ENCODE results near the gene PSMD11. TPM values are rescaled to one million over a fixed set of nuclear protein-coding genes. Genes with fewer than 3 reads are reported as not detected.

The PSMD11 gene
- total RNA-seq, 6 experiments from 2014 or later: 45.7 to 61.3 (median 51.6) TPM

- no peak for TF ChIP-seq POLR2A (IDR thresholded peaks at IDR 0.05)
- TF ChIP-seq, protein P1, sequence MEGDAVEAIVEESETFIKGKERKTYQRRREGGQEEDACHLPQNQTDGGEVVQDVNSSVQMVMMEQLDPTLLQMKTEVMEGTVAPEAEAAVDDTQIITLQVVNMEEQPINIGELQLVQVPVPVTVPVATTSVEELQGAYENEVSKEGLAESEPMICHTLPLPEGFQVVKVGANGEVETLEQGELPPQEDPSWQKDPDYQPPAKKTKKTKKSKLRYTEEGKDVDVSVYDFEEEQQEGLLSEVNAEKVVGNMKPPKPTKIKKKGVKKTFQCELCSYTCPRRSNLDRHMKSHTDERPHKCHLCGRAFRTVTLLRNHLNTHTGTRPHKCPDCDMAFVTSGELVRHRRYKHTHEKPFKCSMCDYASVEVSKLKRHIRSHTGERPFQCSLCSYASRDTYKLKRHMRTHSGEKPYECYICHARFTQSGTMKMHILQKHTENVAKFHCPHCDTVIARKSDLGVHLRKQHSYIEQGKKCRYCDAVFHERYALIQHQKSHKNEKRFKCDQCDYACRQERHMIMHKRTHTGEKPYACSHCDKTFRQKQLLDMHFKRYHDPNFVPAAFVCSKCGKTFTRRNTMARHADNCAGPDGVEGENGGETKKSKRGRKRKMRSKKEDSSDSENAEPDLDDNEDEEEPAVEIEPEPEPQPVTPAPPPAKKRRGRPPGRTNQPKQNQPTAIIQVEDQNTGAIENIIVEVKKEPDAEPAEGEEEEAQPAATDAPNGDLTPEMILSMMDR (IDR thresholded peaks at IDR 0.05): no peak
- ATAC-seq (no peak), DNase-seq (peak in 1 of 3 donors; percentile 38)
- Histone ChIP-seq H3K27me3 (no peaks in the 10 kb centered on the region), H3K36me3 (peaks cover 0 to 37% (median 25%) of the 10 kb centered on the region in 4 donors), H3K9me3 (no peaks in the 10 kb centered on the region), H3K27ac (no peak overlapping the region), H3K4me3 (no peak overlapping the region), H3K4me1 (peaks cover 0 to 13% (median 0%) of the 10 kb centered on the region in 4 donors)
- 57% methylated on average over 2 of the region's 4 CpGs for WGBS (ENCODE audit: insufficient coverage, low coverage, low lambda C conversion rate, missing lambda C conversion rate)
- intact Hi-C loops (cut with DNase I): no loop called here
Observed at GRCh38 chr17:32484041-32484461, 39.7 kb downstream of the PSMD11 start.

- peaks cover 0 to 32% (median 21%) of the 10 kb centered on the region in 4 donors for H3K36me3 ChIP-seq
- no peaks in the 10 kb centered on the region for H3K27me3 ChIP-seq
- peak in 1 of 3 donors; percentile 42 for DNase-seq
- no peak for ATAC-seq
- no peak overlapping the region for H3K27ac ChIP-seq
- peaks cover 0 to 15% (median 0%) of the 10 kb centered on the region in 4 donors for H3K4me1 ChIP-seq
- TF ChIP-seq, protein P1 (IDR thresholded peaks at IDR 0.05): no peak
- TF ChIP-seq POLR2A (IDR thresholded peaks at IDR 0.05): no peak
- no peak overlapping the region for H3K4me3 ChIP-seq
- intact Hi-C loops (cut with DNase I): no loop called here
- H3K9me3 ChIP-seq: no peaks in the 10 kb centered on the region
- 77% methylated on average over 9 of the region's 11 CpGs for WGBS (ENCODE audit: insufficient coverage, low coverage, low lambda C conversion rate, missing lambda C conversion rate)
Observed at GRCh38 chr17:32484628-32485027, 40.3 kb downstream of the PSMD11 start.

GRCh38 chr17:32485261-32486110, 41.2 kb downstream of the PSMD11 start:
- H3K4me3 ChIP-seq: peak overlapping the region in 2 of 3 donors; percentile 53 to 69
- peak overlapping the region in 1 of 3 donors; percentile 1 for H3K27ac ChIP-seq
- H3K27me3 ChIP-seq: no peaks in the 10 kb centered on the region
- peaks cover 0 to 16% (median 0%) of the 10 kb centered on the region in 4 donors for H3K4me1 ChIP-seq
- peaks cover 0 to 23% (median 13%) of the 10 kb centered on the region in 4 donors for H3K36me3 ChIP-seq
- 63% methylated on average over 9 of the region's 12 CpGs for WGBS (ENCODE audit: insufficient coverage, low coverage, low lambda C conversion rate, missing lambda C conversion rate)
- intact Hi-C loops (cut with DNase I): no loop called here
- DNase-seq: no peak
- TF ChIP-seq, protein P1 (IDR thresholded peaks at IDR 0.05): no peak
- no peak for TF ChIP-seq POLR2A (IDR thresholded peaks at IDR 0.05)
- no peak for ATAC-seq
- no peaks in the 10 kb centered on the region for H3K9me3 ChIP-seq

DNA sequence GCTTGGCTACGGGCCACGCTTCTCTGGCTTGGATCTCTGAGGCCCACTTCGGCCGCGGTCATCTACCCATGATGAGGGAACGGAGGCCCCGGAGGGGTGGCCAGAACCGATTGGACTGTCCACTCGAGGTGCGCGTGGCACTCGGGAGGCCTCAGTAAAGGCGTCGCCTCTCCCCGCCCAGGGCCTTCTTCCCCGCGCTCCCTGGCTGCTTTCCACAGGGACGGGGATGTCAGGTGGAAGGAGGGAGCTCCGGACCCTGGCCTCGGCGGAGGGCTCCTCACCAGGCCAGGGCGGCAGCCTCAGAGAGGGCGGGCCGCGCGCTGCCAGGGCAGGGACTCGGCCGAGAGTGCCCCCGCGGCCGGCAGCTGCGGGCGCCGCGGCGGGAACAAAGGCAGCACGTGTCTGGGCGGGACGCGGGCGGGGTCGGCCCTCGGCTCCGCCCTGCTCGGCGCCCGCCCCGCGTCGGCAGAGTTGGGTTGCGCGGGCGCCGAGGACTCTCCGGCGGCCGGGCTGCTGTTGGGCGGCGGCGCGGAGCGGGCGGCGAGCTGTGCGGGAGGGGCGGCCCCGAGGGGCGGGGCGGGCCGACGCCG, 41.9 kb downstream of the PSMD11 start:
- intact Hi-C loops (cut with DNase I): no loop called here
- WGBS (ENCODE audit: insufficient coverage, low coverage, low lambda C conversion rate, missing lambda C conversion rate): no CpG with 5 or more reads among the region's 72 CpGs
- DNase-seq: peak; percentile 81 to 84 (median 84)
- peak; percentile 78 to 90 (median 86) for ATAC-seq
- H3K4me1 ChIP-seq: peaks cover 0 to 16% (median 0%) of the 10 kb centered on the region in 4 donors
- peak overlapping the region; percentile 49 to 69 (median 53) for H3K4me3 ChIP-seq
- H3K36me3 ChIP-seq: peaks cover 0 to 16% (median 8%) of the 10 kb centered on the region in 4 donors
- H3K27ac ChIP-seq: peak overlapping the region in 1 of 3 donors; percentile 52
- no peaks in the 10 kb centered on the region for H3K27me3 ChIP-seq
- TF ChIP-seq, protein P1 (IDR thresholded peaks at IDR 0.05): no peak
- TF ChIP-seq POLR2A (IDR thresholded peaks at IDR 0.05): peak; percentile 45
- no peaks in the 10 kb centered on the region for H3K9me3 ChIP-seq

Measured in right lobe of liver (tissue), 6 donors.